ENCODE data around the gene GNAS-AS1.

GNAS-AS1 gene

GRCh38 chr20:58790454-58790853, 60.2 kb downstream of the GNAS-AS1 start:
- TF ChIP-seq SUZ12 (IDR thresholded peaks at IDR 0.05; ENCODE audit: extremely low read depth, insufficient read depth, insufficient read length) (no peak), ZNF274 (IDR thresholded peaks at IDR 0.05; ENCODE audit: low read depth, low read length) (no peak), YY1 (IDR thresholded peaks at IDR 0.05; ENCODE audit: insufficient read depth, insufficient read length) (no peak)
- Histone ChIP-seq H3K4me3 (ENCODE audit: insufficient read length, low read depth) (no peak overlapping the region), H3K36me3 (ENCODE audit: insufficient read depth, insufficient read length, low read length) (no peaks in the 10 kb centered on the region), H3K9ac (ENCODE audit: insufficient read length, low read depth) (no peak overlapping the region), H3K9me3 (ENCODE audit: insufficient read depth, low read length) (no peaks in the 10 kb centered on the region), H3K4me1 (ENCODE audit: insufficient read depth, insufficient read length) (peaks cover 16% of the 10 kb centered on the region), H3K27me3 (ENCODE audit: insufficient read depth, insufficient read length) (no peaks in the 10 kb centered on the region)
- DNase-seq (ENCODE audit: low read depth, low spot score) = no peak

DNA sequence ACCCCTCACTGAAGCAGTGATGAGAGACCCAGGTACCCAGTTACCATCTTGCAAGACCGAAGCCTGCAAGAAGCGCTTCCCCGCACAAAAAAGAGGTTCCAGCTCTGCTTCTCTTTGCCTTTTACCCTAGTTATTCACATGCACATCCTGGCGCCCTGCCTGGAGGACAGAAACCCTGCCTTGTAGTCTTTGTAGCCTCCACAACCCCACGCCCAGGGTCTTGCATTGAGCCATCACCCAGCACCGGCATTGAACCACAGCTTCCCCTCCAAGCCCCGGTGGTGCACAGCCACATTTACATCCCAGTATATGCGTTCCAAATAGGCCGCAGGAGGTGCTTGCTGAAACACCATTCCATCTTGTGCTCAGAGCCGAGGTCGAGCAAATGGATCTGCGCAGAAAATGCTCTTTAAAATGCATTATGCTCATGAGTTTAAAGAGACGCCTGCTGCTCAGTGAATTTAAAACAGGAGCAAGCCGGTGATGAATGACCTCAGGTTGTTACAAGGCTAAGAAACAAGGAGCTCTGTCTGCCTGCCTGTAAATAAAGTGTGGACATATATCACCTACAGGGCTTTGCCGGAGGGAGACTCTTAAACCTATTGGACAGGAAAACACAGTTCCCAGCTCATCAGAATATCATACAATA, 61.7 kb downstream of the GNAS-AS1 start:
- peaks cover 6% of the 10 kb centered on the region for H3K27me3 ChIP-seq (ENCODE audit: insufficient read depth, insufficient read length)
- peaks cover 14% of the 10 kb centered on the region for H3K4me1 ChIP-seq (ENCODE audit: insufficient read depth, insufficient read length)
- H3K4me3 ChIP-seq (ENCODE audit: insufficient read length, low read depth) = no peak overlapping the region
- H3K9me3 ChIP-seq (ENCODE audit: insufficient read depth, low read length) = no peaks in the 10 kb centered on the region
- TF ChIP-seq YY1 (IDR thresholded peaks at IDR 0.05; ENCODE audit: insufficient read depth, insufficient read length) (no peak), SUZ12 (IDR thresholded peaks at IDR 0.05; ENCODE audit: extremely low read depth, insufficient read depth, insufficient read length) (no peak), ZNF274 (IDR thresholded peaks at IDR 0.05; ENCODE audit: low read depth, low read length) (no peak)
- H3K9ac ChIP-seq (ENCODE audit: insufficient read length, low read depth) = no peak overlapping the region
- no peaks in the 10 kb centered on the region for H3K36me3 ChIP-seq (ENCODE audit: insufficient read depth, insufficient read length, low read length)
- no peak for DNase-seq (ENCODE audit: low read depth, low spot score)

- DNase-seq (ENCODE audit: low read depth, low spot score) = no peak
These were observed 63.3 kb downstream of the GNAS-AS1 start for GRCh38 chr20:58787211-58788005.

GRCh38 chr20:58784321-58785074, 66.2 kb downstream of the GNAS-AS1 start:
- H3K27me3 ChIP-seq (ENCODE audit: insufficient read depth, insufficient read length) = peaks cover 9% of the 10 kb centered on the region
- H3K4me1 ChIP-seq (ENCODE audit: insufficient read depth, insufficient read length) = peaks cover 6% of the 10 kb centered on the region
- no peak for TF ChIP-seq ZNF274 (IDR thresholded peaks at IDR 0.05; ENCODE audit: low read depth, low read length)
- no peak overlapping the region for H3K4me3 ChIP-seq (ENCODE audit: insufficient read length, low read depth)
- DNase-seq (ENCODE audit: low read depth, low spot score) = no peak
- no peak overlapping the region for H3K9ac ChIP-seq (ENCODE audit: insufficient read length, low read depth)
- no peaks in the 10 kb centered on the region for H3K9me3 ChIP-seq (ENCODE audit: insufficient read depth, low read length)
- no peaks in the 10 kb centered on the region for H3K36me3 ChIP-seq (ENCODE audit: insufficient read depth, insufficient read length, low read length)

More at GRCh38 chr20:58787211-58788005, 63.3 kb downstream of the GNAS-AS1 start:
- Histone ChIP-seq H3K9me3 (ENCODE audit: insufficient read depth, low read length) (no peaks in the 10 kb centered on the region), H3K4me3 (ENCODE audit: insufficient read length, low read depth) (no peak overlapping the region), H3K27me3 (ENCODE audit: insufficient read depth, insufficient read length) (peaks cover 9% of the 10 kb centered on the region), H3K36me3 (ENCODE audit: insufficient read depth, insufficient read length, low read length) (no peaks in the 10 kb centered on the region), H3K9ac (ENCODE audit: insufficient read length, low read depth) (no peak overlapping the region), H3K4me1 (ENCODE audit: insufficient read depth, insufficient read length) (peaks cover 14% of the 10 kb centered on the region)
- TF ChIP-seq SUZ12 (IDR thresholded peaks at IDR 0.05; ENCODE audit: extremely low read depth, insufficient read depth, insufficient read length) (no peak), YY1 (IDR thresholded peaks at IDR 0.05; ENCODE audit: insufficient read depth, insufficient read length) (no peak), ZNF274 (IDR thresholded peaks at IDR 0.05; ENCODE audit: low read depth, low read length) (no peak)

GRCh38 chr20:58783511-58784011, 67.1 kb downstream of the GNAS-AS1 start:
- peaks cover 9% of the 10 kb centered on the region for H3K27me3 ChIP-seq (ENCODE audit: insufficient read depth, insufficient read length)
- H3K9ac ChIP-seq (ENCODE audit: insufficient read length, low read depth) = no peak overlapping the region
- H3K36me3 ChIP-seq (ENCODE audit: insufficient read depth, insufficient read length, low read length) = no peaks in the 10 kb centered on the region
- no peak for DNase-seq (ENCODE audit: low read depth, low spot score)
- TF ChIP-seq YY1 (IDR thresholded peaks at IDR 0.05; ENCODE audit: insufficient read depth, insufficient read length) (no peak), SUZ12 (IDR thresholded peaks at IDR 0.05; ENCODE audit: extremely low read depth, insufficient read depth, insufficient read length) (no peak), ZNF274 (IDR thresholded peaks at IDR 0.05; ENCODE audit: low read depth, low read length) (no peak)
- peaks cover 3% of the 10 kb centered on the region for H3K4me1 ChIP-seq (ENCODE audit: insufficient read depth, insufficient read length)
- H3K4me3 ChIP-seq (ENCODE audit: insufficient read length, low read depth) = no peak overlapping the region
- H3K9me3 ChIP-seq (ENCODE audit: insufficient read depth, low read length) = no peaks in the 10 kb centered on the region

GRCh38 chr20:58781138-58781537, 69.6 kb downstream of the GNAS-AS1 start:
- DNase-seq (ENCODE audit: low read depth, low spot score) = no peak
- no peak for TF ChIP-seq SUZ12 (IDR thresholded peaks at IDR 0.05; ENCODE audit: extremely low read depth, insufficient read depth, insufficient read length)
- no peak for TF ChIP-seq YY1 (IDR thresholded peaks at IDR 0.05; ENCODE audit: insufficient read depth, insufficient read length)
- no peak for TF ChIP-seq ZNF274 (IDR thresholded peaks at IDR 0.05; ENCODE audit: low read depth, low read length)
- no peaks in the 10 kb centered on the region for H3K4me1 ChIP-seq (ENCODE audit: insufficient read depth, insufficient read length)
- no peaks in the 10 kb centered on the region for H3K36me3 ChIP-seq (ENCODE audit: insufficient read depth, insufficient read length, low read length)
- no peak overlapping the region for H3K9ac ChIP-seq (ENCODE audit: insufficient read length, low read depth)
- no peaks in the 10 kb centered on the region for H3K9me3 ChIP-seq (ENCODE audit: insufficient read depth, low read length)
- H3K4me3 ChIP-seq (ENCODE audit: insufficient read length, low read depth) = no peak overlapping the region
- H3K27me3 ChIP-seq (ENCODE audit: insufficient read depth, insufficient read length) = peaks cover 16% of the 10 kb centered on the region

DNA sequence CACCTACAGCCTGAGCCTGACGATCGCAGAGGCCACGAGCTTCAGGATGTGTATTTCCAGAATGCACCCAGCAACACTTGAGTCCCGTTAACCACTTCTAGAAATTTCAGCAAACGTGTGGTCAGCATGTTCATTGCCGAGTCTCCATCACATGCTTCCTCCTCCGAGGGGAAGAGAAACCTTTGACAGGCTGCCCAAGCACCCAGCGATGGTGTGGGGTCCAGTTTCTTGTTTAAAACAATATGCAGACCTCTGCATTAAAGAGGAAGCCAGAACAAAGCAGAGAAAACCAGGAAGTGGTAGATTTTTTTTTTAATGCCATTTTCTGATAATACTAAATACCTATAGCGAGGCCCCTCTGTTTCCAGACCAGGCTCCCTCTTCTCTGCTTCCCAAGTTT, 71.9 kb downstream of the GNAS-AS1 start:
- Histone ChIP-seq H3K9me3 (ENCODE audit: insufficient read depth, low read length) (no peaks in the 10 kb centered on the region), H3K4me3 (ENCODE audit: insufficient read length, low read depth) (no peak overlapping the region), H3K9ac (ENCODE audit: insufficient read length, low read depth) (no peak overlapping the region), H3K27me3 (ENCODE audit: insufficient read depth, insufficient read length) (peaks cover 9% of the 10 kb centered on the region), H3K36me3 (ENCODE audit: insufficient read depth, insufficient read length, low read length) (no peaks in the 10 kb centered on the region), H3K4me1 (ENCODE audit: insufficient read depth, insufficient read length) (no peaks in the 10 kb centered on the region)
- TF ChIP-seq YY1 (IDR thresholded peaks at IDR 0.05; ENCODE audit: insufficient read depth, insufficient read length) (no peak), SUZ12 (IDR thresholded peaks at IDR 0.05; ENCODE audit: extremely low read depth, insufficient read depth, insufficient read length) (no peak), ZNF274 (IDR thresholded peaks at IDR 0.05; ENCODE audit: low read depth, low read length) (no peak)
- no peak for DNase-seq (ENCODE audit: low read depth, low spot score)

All from NT2/D1 (cell line).